Bronchial epithelial cell (primary cell): ENCODE measurements around the gene TUT7. TPM values are rescaled to one million over a fixed set of nuclear protein-coding genes. Genes with fewer than 3 reads are reported as not detected.

Source experiments
- DNase-seq: peaks from one replicate; pipeline ENCODE4 v3.0.0-alpha.2; 2010; ENCODE audit warnings: low read depth
- FAIRE-seq: peaks from 2 replicates; lab custom pipeline; 2011; peaks lifted over from hg19 to GRCh38; lab: Jason Lieb, UNC
- H3K27me3 ChIP-seq: 2 replicates; pipeline ENCODE4 v1.5.1; 2011; ENCODE audit warnings: low read length; ENCODE audit not compliant: control insufficient read depth, insufficient read depth
- H3K36me3 ChIP-seq: 2 replicates; pipeline ENCODE4 v1.5.1; 2011; ENCODE audit warnings: low read length; ENCODE audit not compliant: control insufficient read depth, insufficient read depth
- H3K4me3 ChIP-seq: 2 replicates; pipeline ENCODE4 v1.5.1; 2011; ENCODE audit warnings: mild to moderate bottlenecking, low read depth, low read length, control low read depth
- total RNA-seq: library from RNA; depleted of rRNA; stranded (reverse); fragments of >200 nt; gene quantifications from 2 replicates; pipeline ENCODE4 v1.2.1, GENCODE V29; 2014
- TF ChIP-seq, protein P1 (sequence below): IDR thresholded peaks from 2 replicates; pipeline ENCODE4 v1.5.1; 2011; ENCODE audit warnings: mild to moderate bottlenecking, moderate library complexity, low read length, control low read depth, inconsistent platforms; ENCODE audit not compliant: insufficient read depth, severe bottlenecking

The TUT7 gene
- total RNA-seq, 1 donor from 2014 or later: 24.7 TPM

DNA sequence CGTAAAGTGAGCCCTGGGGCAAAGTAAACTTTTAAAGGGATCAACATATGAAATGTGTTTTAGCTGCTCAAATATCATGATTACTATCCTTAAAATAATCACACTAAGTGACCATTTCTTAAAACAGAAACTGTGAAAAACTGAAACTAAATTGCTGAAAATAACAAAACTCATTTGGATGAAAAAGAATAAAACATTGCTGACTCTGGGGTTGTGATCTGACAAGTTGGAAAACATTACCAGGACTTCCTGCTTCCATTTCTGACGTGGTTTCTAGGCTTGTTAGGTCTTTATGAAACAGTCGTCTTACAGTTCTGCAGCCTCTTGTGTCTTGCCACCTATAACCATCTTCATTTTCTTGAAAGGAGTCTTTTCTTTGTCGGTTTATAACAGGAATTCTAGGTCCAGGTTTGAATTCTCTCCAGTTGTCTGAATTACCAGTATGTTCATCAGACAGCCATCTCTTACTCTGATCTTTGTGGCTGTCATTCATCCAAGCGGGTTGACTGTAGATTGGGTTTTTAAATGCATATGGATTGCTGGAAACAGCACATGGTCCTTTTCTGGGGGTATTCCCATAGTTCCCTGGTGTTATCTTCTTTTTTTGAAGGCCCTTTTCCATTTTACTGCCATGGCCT is 1.7 kb downstream of the TUT7 start:
- FAIRE-seq: no peak
- Histone ChIP-seq H3K27me3 (no peaks in the 10 kb centered on the region), H3K36me3 (peaks cover 2% of the 10 kb centered on the region), H3K4me3 (peak overlapping the region; percentile 24)
- DNase-seq: no peak
- TF ChIP-seq, protein P1, sequence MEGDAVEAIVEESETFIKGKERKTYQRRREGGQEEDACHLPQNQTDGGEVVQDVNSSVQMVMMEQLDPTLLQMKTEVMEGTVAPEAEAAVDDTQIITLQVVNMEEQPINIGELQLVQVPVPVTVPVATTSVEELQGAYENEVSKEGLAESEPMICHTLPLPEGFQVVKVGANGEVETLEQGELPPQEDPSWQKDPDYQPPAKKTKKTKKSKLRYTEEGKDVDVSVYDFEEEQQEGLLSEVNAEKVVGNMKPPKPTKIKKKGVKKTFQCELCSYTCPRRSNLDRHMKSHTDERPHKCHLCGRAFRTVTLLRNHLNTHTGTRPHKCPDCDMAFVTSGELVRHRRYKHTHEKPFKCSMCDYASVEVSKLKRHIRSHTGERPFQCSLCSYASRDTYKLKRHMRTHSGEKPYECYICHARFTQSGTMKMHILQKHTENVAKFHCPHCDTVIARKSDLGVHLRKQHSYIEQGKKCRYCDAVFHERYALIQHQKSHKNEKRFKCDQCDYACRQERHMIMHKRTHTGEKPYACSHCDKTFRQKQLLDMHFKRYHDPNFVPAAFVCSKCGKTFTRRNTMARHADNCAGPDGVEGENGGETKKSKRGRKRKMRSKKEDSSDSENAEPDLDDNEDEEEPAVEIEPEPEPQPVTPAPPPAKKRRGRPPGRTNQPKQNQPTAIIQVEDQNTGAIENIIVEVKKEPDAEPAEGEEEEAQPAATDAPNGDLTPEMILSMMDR: no peak

DNA sequence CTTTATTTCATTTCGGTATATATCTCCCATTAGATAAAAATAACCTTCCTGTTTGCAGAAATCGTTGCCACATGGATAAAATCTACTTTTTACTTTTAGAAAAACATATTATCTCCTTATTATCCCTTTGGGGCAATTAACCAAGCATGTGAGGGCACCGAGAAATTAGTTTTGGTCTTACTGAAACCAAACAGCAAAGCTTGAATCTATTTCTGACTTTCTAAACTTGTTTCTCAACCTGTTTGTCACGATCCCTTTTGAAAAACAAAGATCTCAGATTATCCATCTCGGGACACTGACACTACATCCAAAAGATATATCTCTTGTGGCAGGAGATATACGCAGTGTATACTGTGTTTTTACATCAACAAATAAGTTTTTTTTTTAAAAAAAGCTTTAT is 2.3 kb downstream of the TUT7 start:
- Histone ChIP-seq H3K27me3 (no peaks in the 10 kb centered on the region), H3K4me3 (no peak overlapping the region), H3K36me3 (peaks cover 2% of the 10 kb centered on the region)
- DNase-seq (no peak), FAIRE-seq (no peak)
- TF ChIP-seq, protein P1: no peak

DNA sequence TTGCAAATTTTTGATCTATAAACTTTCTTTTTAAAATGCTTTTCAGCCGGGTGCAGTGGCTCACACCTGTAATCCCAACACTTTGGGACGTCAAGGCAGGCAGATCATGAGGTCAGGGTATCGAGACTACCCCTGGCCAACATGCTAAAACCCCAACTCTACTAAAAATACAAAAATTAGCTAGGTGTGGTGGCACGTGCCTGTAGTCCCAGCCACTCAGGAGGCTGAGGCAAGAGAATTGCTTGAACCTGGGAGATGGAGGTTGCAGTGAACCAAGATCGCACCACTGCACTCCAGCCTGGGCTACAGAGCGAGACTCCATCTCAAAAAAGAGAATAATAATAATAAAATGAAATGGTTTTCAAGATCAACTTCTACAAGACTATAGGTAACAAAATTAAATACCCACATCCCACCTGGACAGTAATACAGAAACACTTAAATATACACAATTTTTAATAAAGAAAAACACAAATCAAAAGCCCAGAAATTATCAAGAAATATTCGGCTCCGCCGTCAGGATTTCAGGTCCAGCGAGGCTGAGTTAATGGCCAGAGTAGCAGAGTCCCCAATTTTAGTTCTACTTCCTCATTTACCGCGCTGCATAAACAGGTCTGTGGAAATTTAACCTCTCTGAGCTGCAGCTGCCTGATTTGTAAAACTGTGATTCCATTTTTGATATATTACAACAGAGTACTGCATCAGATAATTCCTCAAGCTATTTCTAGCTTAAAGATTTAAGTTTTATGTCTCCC is 4.0 kb downstream of the TUT7 start:
- Histone ChIP-seq H3K27me3 (no peaks in the 10 kb centered on the region), H3K4me3 (no peak overlapping the region), H3K36me3 (peaks cover 2% of the 10 kb centered on the region)
- TF ChIP-seq, protein P1: no peak
- FAIRE-seq (no peak), DNase-seq (no peak)

DNA sequence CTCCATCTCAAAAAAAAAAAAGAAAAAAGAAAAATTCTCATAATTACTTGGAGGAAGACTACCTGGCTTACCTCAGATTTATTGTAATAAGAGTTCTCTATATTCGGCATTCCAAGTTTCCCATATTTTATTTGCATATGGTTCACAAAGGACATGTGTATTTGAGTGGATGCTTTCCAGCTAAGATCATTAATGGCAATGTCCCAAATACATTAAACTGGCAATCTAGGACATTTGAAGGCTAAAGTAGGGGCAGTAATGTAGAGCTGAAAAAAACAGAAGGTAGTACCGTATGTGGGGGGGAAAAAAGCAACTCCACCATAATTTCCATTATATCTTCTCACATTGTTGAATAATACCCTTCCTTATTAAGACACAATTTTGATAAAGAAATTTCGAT is 4.9 kb downstream of the TUT7 start:
- peaks cover 4% of the 10 kb centered on the region for H3K36me3 ChIP-seq
- FAIRE-seq: no peak

DNA sequence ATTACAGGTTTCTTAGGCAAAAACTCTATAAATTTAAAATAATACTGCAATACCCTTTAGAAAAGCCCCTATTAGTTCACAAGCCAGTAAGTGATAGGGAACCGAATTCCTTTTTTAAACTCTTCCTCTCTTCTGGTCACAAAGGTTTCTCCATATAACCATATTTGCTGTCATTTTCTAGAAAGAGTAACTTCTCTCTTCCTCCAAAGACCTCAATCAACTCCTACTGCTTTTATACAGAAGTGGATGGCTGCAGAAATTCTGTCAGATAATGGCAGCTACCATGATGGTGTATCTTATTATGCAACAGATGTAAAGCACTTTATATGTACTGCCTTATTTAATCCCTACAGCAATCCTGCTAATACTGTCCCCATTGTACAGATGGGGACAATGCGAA is 6.2 kb downstream of the TUT7 start:
- Histone ChIP-seq H3K36me3 (peaks cover 4% of the 10 kb centered on the region), H3K4me3 (no peak overlapping the region), H3K27me3 (no peaks in the 10 kb centered on the region)
- TF ChIP-seq, protein P1: no peak
- DNase-seq (no peak), FAIRE-seq (no peak)

More for the DNA sequence above, 4.9 kb downstream of the TUT7 start:
- no peaks in the 10 kb centered on the region for H3K27me3 ChIP-seq
- TF ChIP-seq, protein P1: no peak
- no peak for DNase-seq
- H3K4me3 ChIP-seq: no peak overlapping the region
